Thyroid gland (tissue), 4 donors: Measurements from ENCODE around the gene UNC5CL. TPM values are rescaled to one million over a fixed set of nuclear protein-coding genes. Genes with fewer than 3 reads are reported as not detected.

ENCODE experiments used
- DNase-seq, 2 donors: peaks; one replicate each; pipeline ENCODE4 v3.0.0-alpha.2; 2019
- H3K27ac ChIP-seq, 3 donors: fragments of 200-600 bp; sonication (generic); 1 replicate in 2 of 3; 2 replicates in 1 of 3; pipeline ENCODE4 v1.5.1; 2016 to 2019; ENCODE audit warnings: mild to moderate bottlenecking in 1 of 3, moderate library complexity in 1 of 3
- H3K27me3 ChIP-seq: fragments of 200-600 bp; sonication (generic); one replicate; pipeline ENCODE4 v1.5.1; 2019
- H3K36me3 ChIP-seq, 2 donors: fragments of 200-600 bp; sonication (generic); one replicate each; pipeline ENCODE4 v1.5.1; 2016 to 2019
- H3K4me1 ChIP-seq, 2 donors: fragments of 200-600 bp; sonication (generic); one replicate each; pipeline ENCODE4 v1.5.1; 2017 to 2019
- H3K4me3 ChIP-seq, 3 donors: fragments of 200-600 bp; sonication (generic); replicated peaks in 1 of 3; 1 replicate in 2 of 3; 2 replicates in 1 of 3; pipeline ENCODE4 v1.5.1; 2016; ENCODE audit warnings: mild to moderate bottlenecking in 1 of 3
- H3K9me3 ChIP-seq: fragments of 200-600 bp; sonication (generic); one replicate; pipeline ENCODE4 v1.5.1; 2017
- CTCF ChIP-seq, 6 experiments: fragments of 200-600 bp in 3 of 6; fragments of 450-650 bp in 3 of 6; sonication (generic) in 3 of 6; IDR thresholded peaks; one replicate each; pipeline ENCODE4 v1.5.1; 2016 to 2019; ENCODE audit warnings: antibody characterized with exemption in 6 of 6, mild to moderate bottlenecking in 2 of 6, inconsistent platforms in 1 of 6, moderate library complexity in 1 of 6
- POLR2A ChIP-seq, 2 donors: fragments of 450-650 bp; IDR thresholded peaks; one replicate each; pipeline ENCODE4 v1.6.1; 2017; ENCODE audit warnings: antibody characterized with exemption in 2 of 2, mild to moderate bottlenecking in 2 of 2, moderate library complexity in 1 of 2
- WGBS, 2 donors: methylation state at CpG; one replicate each; pipeline ENCODE4 v1.1.5; 2017; 5-methylcytosine and 5-hydroxymethylcytosine counted together
- intact Hi-C: fragments of 100-400 bp; cut with DNase I; formaldehyde crosslinking; loops from one replicate; pipeline ENCODE4 v1.15.1; 2023
- total RNA-seq, 4 donors: library from RNA; depleted of rRNA; stranded (reverse); fragments of >200 nt; gene quantifications; one replicate each; pipeline ENCODE4 v1.2.3, GENCODE V29; 2016

The UNC5CL gene
- total RNA-seq, 4 donors from 2014 or later = 0.93 to 3.6 (median 2.0) TPM

DNA sequence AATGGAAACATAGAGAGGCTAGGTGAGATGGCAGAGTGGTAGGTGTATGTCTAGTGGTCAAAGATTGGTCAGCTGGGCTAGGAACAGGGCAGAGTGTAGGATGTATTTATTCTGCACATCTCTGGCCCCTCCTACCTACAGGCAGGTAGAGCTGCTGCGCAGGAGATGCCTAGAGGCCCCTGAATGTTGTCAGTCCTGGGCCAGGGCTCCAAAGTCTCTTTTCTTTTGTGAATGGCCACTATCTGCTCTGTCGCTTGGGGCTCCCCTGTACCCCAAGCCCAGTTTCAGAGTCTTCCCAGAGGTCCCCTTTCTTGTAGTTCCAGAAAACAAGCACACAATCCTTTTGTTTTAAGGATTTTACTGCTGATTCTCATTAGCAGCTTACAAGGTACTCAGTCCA lies 8.3 kb upstream of the UNC5CL start:
- Histone ChIP-seq H3K27ac (no peak overlapping the region), H3K27me3 (no peaks in the 10 kb centered on the region), H3K36me3 (no peaks in the 10 kb centered on the region), H3K9me3 (no peaks in the 10 kb centered on the region), H3K4me3 (no peak overlapping the region), H3K4me1 (no peaks in the 10 kb centered on the region)
- WGBS, 2 donors = 95 to 97% methylated on average over 2 of the region's 2 CpGs
- no peak for DNase-seq
- no peak for TF ChIP-seq POLR2A (IDR thresholded peaks at IDR 0.05)
- TF ChIP-seq CTCF (IDR thresholded peaks at IDR 0.05) = no peak
- intact Hi-C loops = no loop called here

- Histone ChIP-seq H3K4me3 (no peak overlapping the region), H3K4me1 (no peaks in the 10 kb centered on the region), H3K27me3 (no peaks in the 10 kb centered on the region), H3K9me3 (no peaks in the 10 kb centered on the region), H3K36me3 (no peaks in the 10 kb centered on the region), H3K27ac (no peak overlapping the region)
- DNase-seq = no peak
- 100% methylated on average over 1 of the region's 1 CpG for WGBS, 2 donors
- intact Hi-C loops = no loop called here
- no peak for TF ChIP-seq POLR2A (IDR thresholded peaks at IDR 0.05)
- no peak for TF ChIP-seq CTCF (IDR thresholded peaks at IDR 0.05)
Observed at GRCh38 chr6:41046084-41046483, 7.1 kb upstream of the UNC5CL start.

- no peak overlapping the region for H3K27ac ChIP-seq
- no peaks in the 10 kb centered on the region for H3K36me3 ChIP-seq
- no peak for DNase-seq
- no peaks in the 10 kb centered on the region for H3K9me3 ChIP-seq
- TF ChIP-seq CTCF (IDR thresholded peaks at IDR 0.05) = no peak
- TF ChIP-seq POLR2A (IDR thresholded peaks at IDR 0.05) = no peak
- H3K4me1 ChIP-seq = no peaks in the 10 kb centered on the region
- 64 to 74% methylated on average over 5 of the region's 5 CpGs for WGBS, 2 donors
- no peak overlapping the region for H3K4me3 ChIP-seq
- intact Hi-C loops = no loop called here
- H3K27me3 ChIP-seq = no peaks in the 10 kb centered on the region
Observed at GRCh38 chr6:41045664-41046063, 6.6 kb upstream of the UNC5CL start.

- Histone ChIP-seq H3K4me1 (peaks cover 5 to 14% of the 10 kb centered on the region in 2 donors), H3K4me3 (no peak overlapping the region), H3K27ac (no peak overlapping the region), H3K36me3 (no peaks in the 10 kb centered on the region), H3K9me3 (no peaks in the 10 kb centered on the region), H3K27me3 (no peaks in the 10 kb centered on the region)
- WGBS, 2 donors = 96 to 99% methylated on average over 3 of the region's 3 CpGs
- TF ChIP-seq POLR2A (IDR thresholded peaks at IDR 0.05) (no peak), CTCF (IDR thresholded peaks at IDR 0.05) (no peak)
- DNase-seq = no peak
- intact Hi-C loops = no loop called here
Observed at GRCh38 chr6:41043151-41043550, 4.1 kb upstream of the UNC5CL start.

DNA sequence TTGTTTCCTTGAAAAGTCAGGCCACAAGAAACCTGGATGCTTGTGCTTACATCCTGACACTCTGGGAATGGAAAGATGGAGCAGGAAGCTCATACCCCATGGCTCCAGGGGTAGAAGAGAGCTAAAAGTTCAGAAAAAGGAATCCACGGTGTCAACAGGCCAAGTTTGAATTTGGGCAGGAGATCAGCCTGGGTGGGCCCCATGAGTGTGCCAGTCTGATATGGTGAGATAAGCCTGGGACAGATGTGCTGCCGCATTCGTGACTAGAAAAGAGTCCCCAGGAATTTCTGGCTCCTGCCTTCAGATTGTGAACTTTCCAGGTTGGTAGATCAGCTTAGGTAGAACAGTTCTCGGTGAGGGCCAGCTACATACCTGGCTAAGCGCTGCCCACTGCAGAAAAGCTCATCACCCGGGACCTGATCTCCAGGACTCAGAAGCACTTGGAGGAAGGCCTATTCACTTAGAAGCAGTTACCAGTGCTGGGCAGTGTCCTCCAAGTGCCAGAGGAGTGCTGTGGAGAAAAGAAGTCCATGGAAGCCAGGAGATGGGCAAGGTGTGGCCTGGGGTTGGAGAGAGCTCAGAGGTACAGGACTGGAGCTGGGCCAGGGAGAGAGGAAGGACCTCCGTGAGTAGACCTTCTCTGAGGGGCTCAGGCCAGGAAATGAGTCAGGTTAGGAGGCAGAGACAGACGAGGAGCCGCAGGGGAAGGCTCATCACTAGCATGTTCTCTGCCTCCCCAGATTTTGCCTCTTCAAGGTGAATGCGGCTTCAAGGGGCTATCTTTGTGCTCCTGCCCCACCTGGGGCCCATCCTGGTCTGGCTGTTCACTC lies 3.4 kb upstream of the UNC5CL start, which contains the start of gene TSPO2:
Gene TSPO2 (plus strand): TSS at position 242 of the 830 bp plus-strand sequence. CDS start 519 bp downstream, at position 761.
- H3K27me3 ChIP-seq = no peaks in the 10 kb centered on the region
- no peak for DNase-seq
- 94 to 96% methylated on average over 10 of the region's 10 CpGs for WGBS, 2 donors
- no peak within 1 kb of the TSS for H3K27ac ChIP-seq
- no peaks in the 10 kb centered on the region for H3K36me3 ChIP-seq
- intact Hi-C loops = no loop called here
- no peak within 1 kb of the TSS for H3K4me3 ChIP-seq
- TF ChIP-seq CTCF (IDR thresholded peaks at IDR 0.05) (no peak), POLR2A (IDR thresholded peaks at IDR 0.05) (no peak)
- H3K4me1 ChIP-seq = peaks cover 5 to 14% of the 10 kb centered on the region in 2 donors
- H3K9me3 ChIP-seq = no peaks in the 10 kb centered on the region
